PC-3 (cell line): Measurements from ENCODE around the gene PRL.

ENCODE experiments used
- CTCF ChIP-seq: fragments of 300-600 bp; sonication (generic); conservative IDR thresholded peaks from 2 replicates; pipeline ENCODE4 v1.5.1; 2017; ENCODE audit warnings: antibody characterized with exemption, low read depth, mild to moderate bottlenecking, low read length
- EZH2 ChIP-seq: fragments of 300-600 bp; sonication (generic); IDR thresholded peaks from one replicate; pipeline ENCODE4 v1.6.1; 2017; ENCODE audit warnings: antibody characterized with exemption, mild to moderate bottlenecking, low read length; ENCODE audit not compliant: unreplicated experiment
- EZH2phosphoT487 ChIP-seq: fragments of 300-600 bp; sonication (generic); IDR thresholded peaks from 2 replicates; pipeline ENCODE4 v1.6.1; 2018; ENCODE audit warnings: mild to moderate bottlenecking, antibody characterized with exemption, low read length, borderline replicate concordance

DNA sequence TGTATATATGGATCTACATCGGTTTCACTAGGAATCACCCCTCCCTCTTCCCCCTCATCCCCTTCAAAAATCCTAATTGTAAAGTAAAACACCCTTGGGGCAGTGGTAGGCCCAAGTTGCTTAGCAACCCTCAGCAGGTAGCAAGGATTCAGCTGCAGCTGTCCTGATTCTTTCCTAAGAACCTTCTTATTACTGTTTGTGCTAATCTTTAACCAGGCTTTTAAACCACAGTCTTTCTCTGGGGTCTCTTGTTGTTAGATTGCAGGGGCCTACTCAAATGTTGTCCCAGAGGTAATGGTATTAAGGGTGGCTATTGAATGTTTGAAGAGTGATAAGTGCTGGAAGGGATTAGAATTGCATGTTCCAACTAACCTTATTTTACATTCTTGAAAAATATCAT is 46.4 kb downstream of the PRL start:
- TF ChIP-seq CTCF, result no peak
- no peak for TF ChIP-seq EZH2
- TF ChIP-seq EZH2phosphoT487, result no peak
